GM21737 (cell line): Measurements from ENCODE around the gene CT47A7.
"Not testable (repeated sequence)": the region's sequence is repeated elsewhere in the genome, so short reads cannot be mapped to it uniquely, and the experiment has no call there.

Experiments
- ATAC-seq: cut with Tn5 transposase; IDR thresholded peaks from one replicate; pipeline ENCODE4 v1.9.1; 2021; ENCODE audit warnings: mild to moderate bottlenecking, moderate library complexity; ENCODE audit not compliant: unreplicated experiment

CT47A7 gene

DNA sequence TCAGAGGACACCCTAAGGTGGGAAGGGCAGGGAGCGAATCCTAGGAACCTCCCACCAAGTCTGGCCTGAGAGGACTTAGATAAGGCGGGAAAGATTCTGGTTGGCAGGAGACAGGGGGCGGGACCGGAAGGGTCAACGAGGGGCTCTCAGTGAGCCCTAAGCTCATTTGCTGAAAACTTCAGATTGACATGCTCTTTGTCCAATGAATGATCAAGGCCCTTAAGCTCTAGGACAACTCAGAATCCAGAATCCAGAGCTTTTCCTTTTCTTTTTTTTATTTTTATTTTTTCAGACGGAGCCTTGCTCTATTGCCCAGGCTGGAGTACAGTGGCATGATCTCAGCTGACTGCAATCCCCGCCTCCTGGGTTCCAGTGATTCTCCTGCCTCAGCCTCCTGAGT lies at the start of gene CT47A7:
Gene CT47A7, minus strand, starts transcription at position 101 of the 400 bp plus-strand sequence. CDS start 255 bp downstream, outside the sequence.
- not testable (repeated sequence) for ATAC-seq

DNA sequence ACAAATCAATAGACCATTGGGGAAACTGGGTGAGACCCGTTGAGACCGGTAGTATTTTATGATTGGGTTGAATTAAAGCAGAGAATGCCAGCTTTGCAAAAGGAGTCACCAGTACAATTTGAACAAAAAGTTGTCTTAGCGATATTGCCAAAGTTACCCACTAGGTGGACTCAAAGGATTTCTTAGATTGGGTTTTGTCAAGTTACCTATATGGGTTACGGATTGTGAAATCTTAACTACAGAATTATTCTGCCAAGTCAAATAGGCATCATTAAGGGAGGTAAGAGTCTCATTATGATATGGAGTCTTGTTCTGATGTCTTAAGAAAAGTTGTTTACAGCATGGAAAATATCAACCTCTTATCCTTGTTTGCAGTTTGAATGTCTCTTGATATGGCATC lies 44.2 kb upstream of the CT47A7 start:
- ATAC-seq, result no peak

DNA sequence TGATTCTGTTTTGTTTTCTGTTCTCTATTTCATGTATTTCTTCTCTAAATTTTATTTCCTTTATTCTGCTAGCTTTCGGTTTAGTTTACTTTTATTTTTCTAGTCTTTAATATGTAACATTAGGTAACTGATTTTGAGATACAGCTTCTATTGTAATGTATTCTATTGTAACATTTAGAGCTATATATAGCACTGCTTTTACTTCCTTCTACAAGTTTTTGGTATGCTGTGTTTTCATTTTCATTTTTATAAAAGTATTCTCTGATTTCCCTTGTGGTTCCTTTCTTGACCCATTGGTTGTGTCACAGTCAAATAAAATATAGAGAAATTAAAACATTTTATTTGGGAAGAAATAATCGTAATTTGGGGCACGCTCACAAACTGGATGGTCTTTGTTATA lies 43.0 kb upstream of the CT47A7 start:
- no peak for ATAC-seq

DNA sequence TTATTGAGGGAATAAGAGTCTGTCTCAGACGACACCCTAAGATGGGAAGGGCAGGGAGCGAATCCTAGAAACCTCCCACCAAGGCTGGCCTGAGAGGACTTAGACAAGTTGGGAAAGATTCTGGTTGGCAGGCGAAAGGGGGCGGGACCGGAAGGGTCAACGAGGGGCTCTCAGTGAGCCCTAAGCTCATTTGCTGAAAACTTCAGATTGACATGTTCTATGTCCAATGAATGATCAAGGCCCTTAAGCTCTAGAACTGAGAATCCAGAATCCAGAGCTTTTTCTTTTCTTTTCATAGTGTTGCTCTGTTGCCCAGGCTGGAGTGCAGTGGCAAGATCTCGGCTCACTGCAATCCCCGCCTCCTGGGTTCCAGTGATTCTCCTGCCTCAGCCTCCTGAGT lies 29.3 kb upstream of the CT47A7 start, which contains the start of gene CT47A1:
Gene CT47A1, minus strand, starts transcription at position 101 of the 400 bp plus-strand sequence. CDS start 231 bp downstream, outside the sequence.
- ATAC-seq, result not testable (repeated sequence)
